HCT116 (cell line): ENCODE data around the gene MAN2B2. TPM values are rescaled to one million over a fixed set of nuclear protein-coding genes. Genes with fewer than 3 reads are reported as not detected.
A peak's percentile ranks its signal among the peaks of the same experiment; 100 is the strongest.

Experiments
- ATAC-seq: fragments of 200-7000 bp; cut with Tn5 transposase; 2 replicates; pipeline ENCODE4 v1.9.1; 2020; ENCODE audit warnings: mild to moderate bottlenecking, moderate library complexity
- BruUV-seq: library from RNA; stranded (reverse); fragments of 400-500 nt; replicated peaks from 2 replicates; lab custom pipeline; 2021; lab: Mats Ljungman, UMichigan
- CTCF ChIA-PET: fragments of 300-600 bp; sonication (Branson Sonifier 250); formaldehyde crosslinking; loops from one replicate; lab custom pipeline; 2021; ENCODE audit warnings: antibody characterized with exemption; lab: Charles Lee
- POLR2A ChIA-PET: fragments of 300-600, 350-600 bp; sonication (Branson Sonifier 250); formaldehyde crosslinking; loops from one replicate; lab custom pipeline; 2021; ENCODE audit warnings: antibody characterized with exemption; lab: Charles Lee
- RAD21 ChIA-PET, 2 experiments: fragments of 300-600 bp; sonication (Branson Sonifier 250); formaldehyde crosslinking; loops; one replicate each; lab custom pipeline; 2023; ENCODE audit warnings: low total read pairs in 2 of 2; ENCODE audit not compliant: uncharacterized antibody in 2 of 2, unreplicated experiment in 2 of 2, low non-redundant PET in 1 of 2; lab: Charles Lee
- DNase-seq: peaks from one replicate; pipeline ENCODE4 v3.0.0-alpha.2; 2010; ENCODE audit warnings: low read depth, low spot score
- H2AFZ ChIP-seq: fragments of 200-600 bp; shearing (Covaris generic), sonication (generic); 2 replicates; pipeline ENCODE4 v1.6.1; 2017; ENCODE audit warnings: low read depth, mixed run types, mixed read lengths, antibody characterized with exemption, low read length; ENCODE audit not compliant: poor library complexity, severe bottlenecking
- H3K27ac ChIP-seq: 2 replicates; pipeline ENCODE4 v1.5.1; 2012; ENCODE audit warnings: low read depth, low read length
- H3K27me3 ChIP-seq: fragments of 200-600 bp; sonication (generic); 2 replicates; pipeline ENCODE4 v1.6.1; 2016; ENCODE audit warnings: mixed run types, low read length, mixed read lengths; ENCODE audit not compliant: insufficient read depth
- H3K36me3 ChIP-seq, 2 experiments: fragments of 200-500 bp in 1 of 2; fragments of 200-600 bp in 1 of 2; sonication (Bioruptor generic) in 1 of 2; sonication (generic) in 1 of 2; 2 replicates each; pipeline versions ENCODE4 v1.5.1 to v1.6.1; 2014 to 2016; ENCODE audit warnings: low read length in 2 of 2, inconsistent platforms in 1 of 2, mixed read lengths in 1 of 2, mixed run types in 1 of 2; ENCODE audit not compliant: insufficient read depth in 2 of 2, control insufficient read depth in 1 of 2
- H3K4me1 ChIP-seq, 2 experiments: fragments of 200-600 bp in 1 of 2; sonication (generic) in 1 of 2; 2 replicates each; pipeline versions ENCODE4 v1.5.1 to v1.6.1; 2012 to 2017; ENCODE audit warnings: low read length in 2 of 2, inconsistent platforms in 1 of 2, mild to moderate bottlenecking in 1 of 2, mixed read lengths in 1 of 2, mixed run types in 1 of 2, moderate library complexity in 1 of 2; ENCODE audit not compliant: insufficient read depth in 2 of 2, control insufficient read depth in 1 of 2
- H3K4me2 ChIP-seq: fragments of 200-600 bp; sonication (generic); 2 replicates; pipeline ENCODE4 v1.6.1; 2017; ENCODE audit warnings: mixed run types, low read length, mixed read lengths
- H3K4me3 ChIP-seq, 2 experiments: fragments of 200-600 bp in 1 of 2; sonication (generic) in 1 of 2; replicated peaks in 1 of 2; 2 replicates each; pipeline ENCODE4 v1.5.1; 2011 to 2016; ENCODE audit warnings: low read length in 2 of 2, control low read depth in 1 of 2, low read depth in 1 of 2, mild to moderate bottlenecking in 1 of 2, mixed read lengths in 1 of 2, mixed run types in 1 of 2
- H3K79me2 ChIP-seq: fragments of 200-600 bp; sonication (generic); 2 replicates; pipeline ENCODE4 v1.6.1; 2017; ENCODE audit warnings: mild to moderate bottlenecking, mixed run types, low read length, moderate library complexity, mixed read lengths; ENCODE audit not compliant: insufficient read depth
- H3K9ac ChIP-seq: fragments of 200-600 bp; sonication (generic); 2 replicates; pipeline ENCODE4 v1.6.1; 2016; ENCODE audit warnings: low read length, mixed read lengths
- H3K9me2 ChIP-seq: fragments of 200-600 bp; sonication (generic), shearing (Covaris generic); 2 replicates; pipeline ENCODE4 v1.6.1; 2017; ENCODE audit warnings: mixed run types, mild to moderate bottlenecking, moderate library complexity; ENCODE audit not compliant: insufficient read depth
- H3K9me3 ChIP-seq, 2 experiments: fragments of 200-500 bp in 1 of 2; fragments of 200-600 bp in 1 of 2; sonication (Bioruptor generic) in 1 of 2; sonication (generic) in 1 of 2; 2 replicates each; pipeline ENCODE4 v1.6.1; 2014 to 2017; ENCODE audit warnings: low read length in 2 of 2, mixed read lengths in 2 of 2, inconsistent platforms in 1 of 2, low read depth in 1 of 2, mild to moderate bottlenecking in 1 of 2, mixed run types in 1 of 2, moderate library complexity in 1 of 2; ENCODE audit not compliant: control insufficient read depth in 1 of 2, insufficient read depth in 1 of 2
- H4K20me1 ChIP-seq: fragments of 200-600 bp; sonication (generic), shearing (Covaris generic); 2 replicates; pipeline ENCODE4 v1.6.1; 2017; ENCODE audit warnings: mixed run types, mild to moderate bottlenecking, moderate library complexity; ENCODE audit not compliant: insufficient read depth
- CBX3 ChIP-seq: IDR thresholded peaks from 2 replicates; pipeline ENCODE4 v1.6.1; 2012; ENCODE audit warnings: low read depth
- ELF1 ChIP-seq: IDR thresholded peaks from 2 replicates; pipeline ENCODE4 v1.6.1; 2012; ENCODE audit warnings: low read depth, borderline replicate concordance
- FOSL1 ChIP-seq: IDR thresholded peaks from 2 replicates; pipeline ENCODE4 v1.6.1; 2012; ENCODE audit warnings: low read depth
- JUND ChIP-seq: IDR thresholded peaks from 2 replicates; pipeline ENCODE4 v1.6.1; 2012
- POLR2A ChIP-seq: IDR thresholded peaks from 2 replicates; pipeline ENCODE4 v1.7.0; 2011; ENCODE audit warnings: borderline replicate concordance; ENCODE audit not compliant: insufficient read depth, insufficient read length; ENCODE audit errors: extremely low read depth
- RAD21 ChIP-seq: IDR thresholded peaks from 2 replicates; pipeline ENCODE4 v1.6.1; 2012; ENCODE audit warnings: low read depth, mild to moderate bottlenecking
- SRF ChIP-seq: IDR thresholded peaks from 2 replicates; pipeline ENCODE4 v1.6.1; 2012; ENCODE audit warnings: low read depth
- intact Hi-C: fragments of 100-400 bp; cut with micrococcal nuclease; formaldehyde crosslinking; loops from 2 replicates; pipeline ENCODE4 v1.10.0; 2022
- total RNA-seq: library from RNA; stranded (reverse); gene quantifications from one replicate; pipeline ENCODE4 v1.2.1, GENCODE V29; 2021; ENCODE audit not compliant: unreplicated experiment
- TF ChIP-seq, protein P1 (sequence below): IDR thresholded peaks from 2 replicates; pipeline ENCODE4 v1.6.1; 2012; ENCODE audit warnings: low read depth

Gene MAN2B2
- total RNA-seq, 1 experiment from 2014 or later: 18.0 TPM

DNA sequence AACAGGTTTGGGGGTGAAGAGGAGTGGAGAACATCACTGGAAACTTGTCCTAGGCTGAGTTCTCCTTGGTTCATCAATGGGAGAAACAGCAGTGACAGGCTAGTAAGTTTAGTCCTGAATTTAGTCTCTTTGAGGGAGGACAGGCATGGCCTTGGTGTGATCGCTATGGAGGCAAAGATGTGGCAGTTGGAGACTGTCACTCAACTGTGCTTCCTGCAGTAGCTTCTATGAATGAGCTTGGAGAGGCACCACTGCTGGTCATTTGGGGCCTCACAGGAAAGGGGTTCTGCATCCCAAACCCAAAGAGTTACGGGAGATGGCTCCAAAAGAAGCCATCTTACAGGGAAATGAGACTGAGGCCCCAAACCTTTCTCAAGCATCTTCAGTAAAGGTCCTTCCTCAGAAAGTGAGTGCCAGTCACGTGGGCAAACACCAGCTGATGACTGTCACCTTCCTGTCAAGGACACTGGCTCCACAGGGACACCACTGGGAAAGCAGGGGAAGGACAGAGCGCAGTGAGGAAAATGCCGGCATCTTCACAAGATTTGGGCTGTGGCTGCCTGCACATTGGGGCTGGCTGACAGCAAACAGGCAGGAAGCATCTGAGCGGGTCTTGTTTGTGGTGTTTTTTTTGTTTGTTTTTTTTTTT is 72.7 kb downstream of the MAN2B2 start:
- H3K79me2 ChIP-seq: peaks cover 7% of the 10 kb centered on the region; the same call in 1 of the 2 replicates
- no peak overlapping the region for H2AFZ ChIP-seq
- H3K9ac ChIP-seq: no peak overlapping the region
- H3K4me3 ChIP-seq: no peak overlapping the region
- ATAC-seq (peak; percentile 61; the same call in 1 of the 2 replicates), DNase-seq (no peak)
- H3K9me2 ChIP-seq: no peaks in the 10 kb centered on the region
- H3K9me3 ChIP-seq: no peaks in the 10 kb centered on the region
- intact Hi-C loops: no loop called here
- ChIA-PET CTCF (no interaction called here), POLR2A (interaction anchor here (1.3 kb wide), 1 partner anchor 26 kb away, joined by 4 read pairs; a partner anchor contains a TSS), RAD21 (no interaction called here)
- H3K4me2 ChIP-seq: no peak overlapping the region
- H3K36me3 ChIP-seq: peaks cover 4 to 7% of the 10 kb centered on the region in 2 experiments; a peak in 3 of 4 replicates
- no peaks in the 10 kb centered on the region for H3K4me1 ChIP-seq
- no peak overlapping the region for H3K27ac ChIP-seq
- no peaks in the 10 kb centered on the region for H4K20me1 ChIP-seq
- no TSS peak for BruUV-seq
- TF ChIP-seq, protein P1, sequence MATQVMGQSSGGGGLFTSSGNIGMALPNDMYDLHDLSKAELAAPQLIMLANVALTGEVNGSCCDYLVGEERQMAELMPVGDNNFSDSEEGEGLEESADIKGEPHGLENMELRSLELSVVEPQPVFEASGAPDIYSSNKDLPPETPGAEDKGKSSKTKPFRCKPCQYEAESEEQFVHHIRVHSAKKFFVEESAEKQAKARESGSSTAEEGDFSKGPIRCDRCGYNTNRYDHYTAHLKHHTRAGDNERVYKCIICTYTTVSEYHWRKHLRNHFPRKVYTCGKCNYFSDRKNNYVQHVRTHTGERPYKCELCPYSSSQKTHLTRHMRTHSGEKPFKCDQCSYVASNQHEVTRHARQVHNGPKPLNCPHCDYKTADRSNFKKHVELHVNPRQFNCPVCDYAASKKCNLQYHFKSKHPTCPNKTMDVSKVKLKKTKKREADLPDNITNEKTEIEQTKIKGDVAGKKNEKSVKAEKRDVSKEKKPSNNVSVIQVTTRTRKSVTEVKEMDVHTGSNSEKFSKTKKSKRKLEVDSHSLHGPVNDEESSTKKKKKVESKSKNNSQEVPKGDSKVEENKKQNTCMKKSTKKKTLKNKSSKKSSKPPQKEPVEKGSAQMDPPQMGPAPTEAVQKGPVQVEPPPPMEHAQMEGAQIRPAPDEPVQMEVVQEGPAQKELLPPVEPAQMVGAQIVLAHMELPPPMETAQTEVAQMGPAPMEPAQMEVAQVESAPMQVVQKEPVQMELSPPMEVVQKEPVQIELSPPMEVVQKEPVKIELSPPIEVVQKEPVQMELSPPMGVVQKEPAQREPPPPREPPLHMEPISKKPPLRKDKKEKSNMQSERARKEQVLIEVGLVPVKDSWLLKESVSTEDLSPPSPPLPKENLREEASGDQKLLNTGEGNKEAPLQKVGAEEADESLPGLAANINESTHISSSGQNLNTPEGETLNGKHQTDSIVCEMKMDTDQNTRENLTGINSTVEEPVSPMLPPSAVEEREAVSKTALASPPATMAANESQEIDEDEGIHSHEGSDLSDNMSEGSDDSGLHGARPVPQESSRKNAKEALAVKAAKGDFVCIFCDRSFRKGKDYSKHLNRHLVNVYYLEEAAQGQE: no peak
- TF ChIP-seq ELF1 (no peak), POLR2A (no peak), FOSL1 (no peak), RAD21 (no peak), CBX3 (no peak), JUND (no peak), SRF (no peak)
- no peaks in the 10 kb centered on the region for H3K27me3 ChIP-seq
